ENCODE data around the gene THRAP3.
A peak's percentile ranks its signal among the peaks of the same experiment; 100 is the strongest.
"Not testable (repeated sequence)": the region's sequence is repeated elsewhere in the genome, so short reads cannot be mapped to it uniquely, and the experiment has no call there.

Gene THRAP3

GRCh38 chr1:36251794-36252481, 27.7 kb downstream of the THRAP3 start:
- DNase-seq: no peak

- DNase-seq: not testable (repeated sequence)
Observed at GRCh38 chr1:36252482-36252824, 28.2 kb downstream of the THRAP3 start.

GRCh38 chr1:36253161-36253862, 29.1 kb downstream of the THRAP3 start:
- no peak for DNase-seq

GRCh38 chr1:36256558-36257374, 32.5 kb downstream of the THRAP3 start:
- DNase-seq: no peak

- no peak for DNase-seq
Observed at GRCh38 chr1:36257375-36257767, 33.1 kb downstream of the THRAP3 start.

GRCh38 chr1:36258960-36259344, 34.7 kb downstream of the THRAP3 start:
- DNase-seq: no peak

GRCh38 chr1:36268981-36269380, 44.7 kb downstream of the THRAP3 start:
- DNase-seq: no peak

- DNase-seq: no peak
Observed at GRCh38 chr1:36269408-36269838, 45.2 kb downstream of the THRAP3 start.

GRCh38 chr1:36273024-36273423, 48.8 kb downstream of the THRAP3 start:
- DNase-seq: no peak

- DNase-seq: no peak
Observed at GRCh38 chr1:36274201-36274600, 50.0 kb downstream of the THRAP3 start.

GRCh38 chr1:36276688-36277087, 52.4 kb downstream of the THRAP3 start:
- DNase-seq: no peak

- no peak for DNase-seq
Observed at GRCh38 chr1:36279110-36279788, 55.0 kb downstream of the THRAP3 start.

- no peak for DNase-seq
Observed at GRCh38 chr1:36279789-36280296, 55.6 kb downstream of the THRAP3 start.

GRCh38 chr1:36284061-36284460, 59.8 kb downstream of the THRAP3 start:
- no peak for DNase-seq

- no peak for DNase-seq
Observed at GRCh38 chr1:36284517-36284916, 60.3 kb downstream of the THRAP3 start.

- peak; percentile 85 for DNase-seq
Observed at GRCh38 chr1:36285443-36286101, 61.3 kb downstream of the THRAP3 start.

GRCh38 chr1:36286802-36287201, 62.6 kb downstream of the THRAP3 start:
- no peak for DNase-seq

GRCh38 chr1:36287595-36287994, 63.4 kb downstream of the THRAP3 start:
- no peak for DNase-seq

- DNase-seq: no peak
Observed at GRCh38 chr1:36295390-36295789, 71.1 kb downstream of the THRAP3 start.

GRCh38 chr1:36297062-36297461, 72.8 kb downstream of the THRAP3 start:
- no peak for DNase-seq

GRCh38 chr1:36298640-36299039, 74.4 kb downstream of the THRAP3 start:
- no peak for DNase-seq

GRCh38 chr1:36300526-36300925, 76.3 kb downstream of the THRAP3 start:
- DNase-seq: no peak
